ENCODE measurements around the gene CES4A.

GRCh38 chr16:67040906-67041305 lies 52.5 kb downstream of the CES4A start:
- TF ChIP-seq GLIS3 (CRISPR knock-in tag; IDR thresholded peaks at IDR 0.05) (no peak), PATZ1 (CRISPR knock-in tag; IDR thresholded peaks at IDR 0.05; ENCODE audit: borderline replicate concordance) (no peak), ZNF70 (CRISPR knock-in tag; IDR thresholded peaks at IDR 0.05) (no peak), OSR1 (CRISPR knock-in tag; IDR thresholded peaks at IDR 0.05) (no peak), RARB (CRISPR knock-in tag; IDR thresholded peaks at IDR 0.05) (no peak), POU6F1 (CRISPR knock-in tag; IDR thresholded peaks at IDR 0.05; ENCODE audit: borderline replicate concordance, low read depth) (no peak), ARNTL (CRISPR knock-in tag; IDR thresholded peaks at IDR 0.05; ENCODE audit: borderline replicate concordance, low read depth) (no peak), ZC3H10 (CRISPR knock-in tag; IDR thresholded peaks at IDR 0.05) (no peak), CREB5 (CRISPR knock-in tag; IDR thresholded peaks at IDR 0.05; ENCODE audit: low read depth) (no peak), ESRRG (CRISPR knock-in tag; IDR thresholded peaks at IDR 0.05) (no peak), CSRNP3 (CRISPR knock-in tag; IDR thresholded peaks at IDR 0.05) (no peak), ISL1 (CRISPR knock-in tag; IDR thresholded peaks at IDR 0.05) (no peak), ZNF565 (CRISPR knock-in tag; conservative IDR thresholded peaks at IDR 0.05; ENCODE audit: low read depth) (no peak)
